HG02759 (cell line): ENCODE data around the gene CREBRF.
"Not testable (repeated sequence)": the region's sequence is repeated elsewhere in the genome, so short reads cannot be mapped to it uniquely, and the experiment has no call there.

Source experiments
- ATAC-seq: cut with Tn5 transposase; IDR thresholded peaks from one replicate; pipeline ENCODE4 v1.9.1; 2021; ENCODE audit warnings: mild to moderate bottlenecking, moderate library complexity; ENCODE audit not compliant: unreplicated experiment

Gene CREBRF

DNA sequence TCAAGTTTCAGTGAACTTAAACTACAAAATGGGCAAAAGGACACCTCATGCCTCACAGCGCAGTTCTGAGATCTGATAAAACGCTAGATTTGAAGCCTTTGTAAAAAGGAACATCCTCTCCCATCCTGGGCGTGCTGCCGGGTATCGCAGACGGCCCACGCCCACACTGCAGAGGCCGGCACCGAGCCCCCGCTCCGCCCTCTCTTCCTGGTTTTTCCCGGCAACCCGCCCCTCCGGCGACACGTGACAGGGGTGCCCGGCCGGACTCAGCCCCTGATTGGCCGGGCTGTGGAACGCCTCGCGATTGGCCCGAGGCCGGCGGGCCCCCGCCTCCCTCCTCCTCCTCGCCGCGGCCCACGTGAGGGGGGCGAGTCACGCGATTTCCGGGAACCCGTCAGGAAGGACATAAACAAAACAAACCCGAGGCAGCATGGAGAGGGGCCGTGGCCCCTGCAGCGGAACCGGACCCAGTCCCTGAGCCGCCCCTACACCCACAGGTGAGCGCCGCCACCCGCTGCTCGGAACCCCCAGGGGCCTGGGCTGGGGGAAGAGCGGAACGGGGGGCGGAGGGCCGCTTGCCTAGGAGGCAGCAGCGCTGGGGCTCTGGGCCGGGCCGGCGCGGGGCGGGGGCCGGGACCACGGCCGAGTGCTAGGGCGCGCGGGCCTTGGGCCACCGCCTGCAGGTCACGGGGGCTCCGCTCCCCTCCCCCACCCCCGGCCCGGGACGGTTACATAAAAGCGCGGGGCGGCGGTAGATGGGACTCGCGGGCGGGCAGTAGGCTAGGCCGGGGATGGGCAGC is at the start of gene CREBRF:
TSS of gene CREBRF (plus strand) at position 370 of the 800 bp plus-strand sequence. CDS start 24,424 bp downstream, outside the sequence.
- ATAC-seq = peak; percentile 72

DNA sequence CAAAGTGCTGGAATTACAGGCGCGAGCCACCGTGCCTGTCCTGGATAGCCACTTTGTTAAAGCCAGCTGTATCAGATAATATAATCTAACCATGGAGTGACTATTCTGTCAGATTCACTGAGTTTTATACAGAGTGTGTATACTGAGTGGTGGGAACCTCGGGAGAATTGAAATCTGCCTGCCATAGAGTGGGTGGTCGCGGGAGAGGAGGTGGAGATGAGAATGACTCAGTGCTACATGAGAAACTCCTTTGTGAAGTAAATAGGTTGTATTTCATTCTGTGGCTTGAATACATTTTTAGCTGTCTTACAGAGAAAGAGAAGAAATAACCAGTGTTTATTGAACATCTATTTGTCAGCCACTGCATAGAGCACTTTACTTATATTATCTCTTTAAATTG is 46.1 kb upstream of the CREBRF start:
- ATAC-seq = peak; percentile 58

DNA sequence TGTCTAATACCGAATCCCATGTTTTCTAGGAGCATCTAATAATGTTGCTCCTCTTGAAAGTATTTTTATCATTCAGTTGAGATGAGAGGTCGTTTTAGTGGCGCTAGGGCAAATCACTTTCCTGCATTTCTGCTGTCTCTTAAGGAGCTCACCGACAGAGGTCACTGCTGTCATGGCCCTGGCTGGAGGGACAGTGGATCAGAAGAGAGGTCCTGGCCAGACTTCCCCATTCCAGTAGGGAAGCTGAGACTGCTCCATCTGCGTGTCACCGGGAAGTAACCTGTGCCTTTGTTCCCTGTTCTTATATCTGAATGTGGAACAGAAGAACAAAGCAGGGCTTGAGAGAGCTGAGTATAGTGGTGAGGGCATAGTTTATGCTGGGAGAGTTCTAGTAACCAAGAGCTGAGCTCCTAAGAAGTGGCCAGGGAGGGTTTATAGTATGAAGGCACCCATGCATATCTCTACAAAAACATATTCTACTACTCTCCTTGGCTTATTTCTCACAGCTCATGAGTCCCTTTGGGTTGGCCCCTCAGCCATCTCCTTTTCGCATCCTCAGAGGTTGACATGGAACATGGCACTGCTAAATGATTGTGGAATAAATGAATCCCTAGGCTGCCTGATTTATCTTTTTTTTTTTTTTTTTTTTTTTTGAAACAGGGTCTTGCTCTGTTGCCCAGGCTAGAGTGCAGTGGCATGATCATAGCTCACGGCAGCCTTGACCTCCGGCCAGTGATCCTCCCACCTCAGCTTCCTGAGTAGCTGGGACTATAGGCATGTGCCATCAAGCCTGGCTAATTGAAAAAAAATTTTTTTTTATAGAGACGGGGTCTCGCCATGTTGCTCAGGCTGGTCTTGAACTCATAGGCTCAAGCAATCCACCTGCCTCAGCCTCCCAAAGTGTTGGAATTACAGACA is 45.3 kb upstream of the CREBRF start:
- no peak for ATAC-seq

- no peak for ATAC-seq
Measured at GRCh38 chr5:173011566-173011965, 44.6 kb upstream of the CREBRF start.

DNA sequence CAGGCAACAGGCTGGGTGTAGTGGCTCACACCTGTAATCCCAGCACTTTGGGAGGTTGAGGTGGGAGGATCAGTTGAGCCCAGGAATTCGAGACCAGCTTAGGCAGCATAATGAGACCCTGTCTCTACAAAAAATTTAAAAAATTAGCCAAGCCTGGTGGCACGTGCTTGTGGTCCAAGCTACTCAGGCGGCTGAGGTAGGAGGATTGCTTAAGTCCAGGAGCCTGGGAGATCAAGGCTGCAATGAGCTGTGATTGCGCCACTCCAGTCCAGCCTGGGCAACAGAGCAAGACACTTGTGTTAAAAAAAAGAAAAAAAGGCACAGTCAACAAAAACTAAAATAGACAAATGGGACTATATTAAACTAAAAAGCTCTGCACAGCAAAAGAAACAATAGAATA is 43.3 kb upstream of the CREBRF start:
- no peak for ATAC-seq

GRCh38 chr5:173014671-173015070 is 41.5 kb upstream of the CREBRF start:
- no peak for ATAC-seq

DNA sequence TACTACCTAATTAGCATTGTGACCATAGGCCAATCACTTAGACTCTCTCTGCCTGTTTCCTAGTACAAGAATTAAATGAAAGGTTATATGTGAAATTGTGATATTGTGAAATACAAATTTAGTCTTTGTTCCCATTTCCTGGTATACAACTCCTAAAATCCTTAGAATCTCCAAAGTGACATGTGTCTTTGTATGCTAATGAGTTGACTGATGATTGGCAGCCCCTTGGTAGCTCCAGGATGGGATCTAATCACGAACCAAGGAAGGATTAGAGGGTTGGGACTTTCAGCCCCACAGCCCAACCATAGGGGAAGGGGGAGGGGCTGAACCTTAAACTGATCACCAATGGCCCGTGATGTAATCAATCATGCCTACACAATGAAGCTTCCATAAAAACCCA is 41.0 kb upstream of the CREBRF start:
- ATAC-seq = no peak

DNA sequence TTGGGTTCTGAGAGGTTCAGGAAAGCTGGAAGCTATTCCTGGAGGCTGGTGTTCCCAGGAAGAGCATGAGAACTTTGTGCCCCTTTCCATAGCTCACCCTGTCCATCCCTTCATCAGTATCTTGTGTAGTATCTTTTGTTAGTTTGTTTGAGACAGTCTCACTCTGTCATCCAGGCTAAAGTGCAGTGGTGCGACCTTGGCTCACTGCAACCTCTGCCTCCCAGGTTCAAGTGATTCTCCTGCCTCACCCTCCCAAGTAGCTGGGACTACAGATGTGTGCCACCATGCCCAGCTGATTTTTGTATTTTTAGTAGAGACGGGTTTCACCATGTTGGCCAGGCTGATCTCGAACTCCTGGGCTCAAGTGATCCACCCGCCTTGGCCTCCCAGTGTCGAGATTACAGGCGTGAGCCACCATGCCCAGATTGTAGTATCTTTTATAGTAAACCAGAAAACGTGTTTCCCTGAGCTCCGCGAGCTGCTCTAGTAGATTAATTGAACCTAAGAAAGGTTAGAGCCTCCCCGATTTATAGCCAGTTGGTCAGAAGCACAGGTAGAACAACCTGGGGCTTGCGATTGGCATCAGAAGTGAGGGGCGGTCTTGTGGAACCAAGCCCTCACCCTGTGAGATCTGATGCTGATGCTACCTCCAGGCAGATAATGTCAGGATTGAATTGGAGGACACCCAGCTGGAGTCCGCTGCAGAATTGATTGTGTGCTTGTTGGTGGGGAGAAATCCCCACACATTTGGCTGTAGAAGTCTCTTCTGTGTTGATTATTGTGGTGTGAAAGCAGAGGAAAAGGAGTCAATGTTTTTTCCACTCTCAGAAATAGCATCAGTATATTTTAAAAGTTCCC is 40.3 kb upstream of the CREBRF start:
- ATAC-seq = no peak

DNA sequence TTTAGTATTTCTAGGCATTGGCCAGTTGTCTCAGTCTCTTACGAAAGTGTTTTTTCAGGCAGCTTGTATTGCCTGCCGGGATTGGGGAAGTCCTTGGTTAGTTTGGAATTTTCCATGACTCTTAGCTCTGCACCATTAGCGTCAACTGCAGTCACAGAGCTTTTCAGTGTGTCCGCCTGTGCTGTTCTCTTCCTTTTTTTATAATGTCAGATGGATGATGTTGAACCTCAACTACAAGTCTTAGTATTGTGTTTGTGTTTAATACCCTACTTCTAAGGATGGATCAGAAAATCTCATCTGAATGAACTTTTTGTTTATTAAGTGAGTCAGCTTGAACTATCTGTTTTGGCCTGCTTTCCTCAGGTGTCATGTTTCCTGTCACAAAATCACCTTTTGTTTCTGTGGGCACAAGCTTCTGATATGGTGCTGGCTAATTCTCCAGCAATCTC is 39.5 kb upstream of the CREBRF start:
- no peak for ATAC-seq

- ATAC-seq = not testable (repeated sequence)
Measured at GRCh38 chr5:173017087-173017486, 39.1 kb upstream of the CREBRF start.

DNA sequence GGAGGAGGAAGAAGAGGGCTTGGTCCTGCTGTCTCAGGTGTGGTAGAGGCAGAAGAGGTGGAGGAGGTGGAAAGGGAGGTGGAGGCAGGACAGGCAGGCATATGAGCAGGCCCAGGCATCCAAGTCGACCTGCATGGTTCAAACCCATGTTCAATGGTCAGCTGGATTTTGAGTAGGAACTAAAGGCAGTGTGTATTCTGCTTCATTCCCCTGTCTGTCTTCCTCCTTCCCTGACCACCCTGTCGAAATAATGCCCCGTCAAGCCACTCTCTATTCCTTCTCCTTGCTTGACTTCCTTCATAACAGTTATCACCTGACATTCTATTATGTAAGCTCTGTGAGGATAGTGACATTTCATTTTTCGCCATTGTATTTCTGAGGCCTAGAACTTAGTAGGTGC is 37.8 kb upstream of the CREBRF start:
- no peak for ATAC-seq

DNA sequence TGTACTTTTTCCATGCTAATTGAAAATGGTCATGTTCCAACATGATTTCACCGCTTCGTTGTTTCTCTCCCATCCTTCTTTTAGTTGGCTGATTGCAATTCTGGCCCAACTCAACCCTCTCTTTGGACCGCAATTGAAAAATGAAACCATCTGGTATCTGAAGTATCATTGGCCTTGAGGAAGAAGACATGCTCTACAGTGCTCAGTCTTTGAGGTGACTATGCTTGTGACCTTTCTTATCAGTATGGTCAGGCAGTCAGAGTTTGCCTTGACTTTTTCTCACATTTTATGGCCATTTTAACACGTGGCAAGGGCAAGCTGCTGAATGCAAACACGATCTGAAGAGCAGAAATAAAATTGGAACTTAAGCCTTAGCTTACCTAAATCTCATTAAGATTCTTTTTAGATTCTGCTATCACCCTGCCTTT is 36.0 kb upstream of the CREBRF start:
- no peak for ATAC-seq

DNA sequence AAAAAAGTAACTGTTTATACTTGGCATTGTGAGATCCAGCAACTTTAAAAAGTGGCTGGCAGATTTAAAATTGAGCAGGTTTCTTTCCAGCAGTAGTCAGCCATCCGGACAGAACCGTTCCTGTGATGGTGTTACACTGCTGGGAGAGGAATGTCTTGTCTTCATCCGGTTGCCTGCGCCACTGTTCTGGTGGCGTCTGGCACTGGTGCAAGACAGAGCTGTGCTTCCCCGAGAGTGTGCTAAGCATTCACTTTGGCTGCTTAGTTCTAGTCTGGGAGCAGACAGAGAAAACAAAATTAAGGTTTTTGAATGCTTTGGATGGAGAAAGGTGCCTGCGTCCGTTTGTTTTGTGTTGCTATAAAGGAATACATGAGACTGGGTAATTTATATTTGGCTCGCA is 35.5 kb upstream of the CREBRF start:
- ATAC-seq = no peak

- no peak for ATAC-seq
Measured at GRCh38 chr5:173025651-173026050, 30.5 kb upstream of the CREBRF start.

- ATAC-seq = no peak
Measured at GRCh38 chr5:173027905-173028304, 28.2 kb upstream of the CREBRF start.

- ATAC-seq = no peak
Measured at GRCh38 chr5:173028811-173029327, 27.3 kb upstream of the CREBRF start.

- ATAC-seq = peak; percentile 43
Measured at GRCh38 chr5:173029499-173029921, 26.6 kb upstream of the CREBRF start.

DNA sequence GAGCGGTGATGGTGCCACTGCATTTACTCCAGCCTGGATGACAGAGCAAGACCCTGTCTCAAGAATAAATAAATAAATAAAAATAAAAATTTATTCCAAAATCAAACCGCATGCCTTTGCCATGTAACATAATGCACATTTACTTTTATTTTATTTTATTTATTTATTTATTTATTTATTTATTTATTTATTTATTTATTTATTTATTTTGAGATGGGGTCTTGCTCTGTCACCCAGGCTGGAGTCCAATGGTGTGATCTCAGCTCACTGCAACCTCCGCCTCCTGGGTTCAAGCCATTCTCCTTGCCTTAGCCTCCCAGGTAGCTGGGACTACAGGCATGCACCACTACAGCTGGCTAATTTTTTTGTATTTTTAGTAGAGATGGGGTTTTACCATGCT is 24.1 kb upstream of the CREBRF start:
- not testable (repeated sequence) for ATAC-seq

- no peak for ATAC-seq
Measured at GRCh38 chr5:173032730-173033129, 23.4 kb upstream of the CREBRF start.

- no peak for ATAC-seq
Measured at GRCh38 chr5:173033923-173034322, 22.2 kb upstream of the CREBRF start.
